Measurements from ENCODE around the gene ZFP2.
A peak's percentile ranks its signal among the peaks of the same experiment; 100 is the strongest.
"Not testable (repeated sequence)": the region's sequence is repeated elsewhere in the genome, so short reads cannot be mapped to it uniquely, and the experiment has no call there.

ZFP2 gene
- total RNA-seq: 2.0 to 2.9 reads per million in 2 donors

DNA sequence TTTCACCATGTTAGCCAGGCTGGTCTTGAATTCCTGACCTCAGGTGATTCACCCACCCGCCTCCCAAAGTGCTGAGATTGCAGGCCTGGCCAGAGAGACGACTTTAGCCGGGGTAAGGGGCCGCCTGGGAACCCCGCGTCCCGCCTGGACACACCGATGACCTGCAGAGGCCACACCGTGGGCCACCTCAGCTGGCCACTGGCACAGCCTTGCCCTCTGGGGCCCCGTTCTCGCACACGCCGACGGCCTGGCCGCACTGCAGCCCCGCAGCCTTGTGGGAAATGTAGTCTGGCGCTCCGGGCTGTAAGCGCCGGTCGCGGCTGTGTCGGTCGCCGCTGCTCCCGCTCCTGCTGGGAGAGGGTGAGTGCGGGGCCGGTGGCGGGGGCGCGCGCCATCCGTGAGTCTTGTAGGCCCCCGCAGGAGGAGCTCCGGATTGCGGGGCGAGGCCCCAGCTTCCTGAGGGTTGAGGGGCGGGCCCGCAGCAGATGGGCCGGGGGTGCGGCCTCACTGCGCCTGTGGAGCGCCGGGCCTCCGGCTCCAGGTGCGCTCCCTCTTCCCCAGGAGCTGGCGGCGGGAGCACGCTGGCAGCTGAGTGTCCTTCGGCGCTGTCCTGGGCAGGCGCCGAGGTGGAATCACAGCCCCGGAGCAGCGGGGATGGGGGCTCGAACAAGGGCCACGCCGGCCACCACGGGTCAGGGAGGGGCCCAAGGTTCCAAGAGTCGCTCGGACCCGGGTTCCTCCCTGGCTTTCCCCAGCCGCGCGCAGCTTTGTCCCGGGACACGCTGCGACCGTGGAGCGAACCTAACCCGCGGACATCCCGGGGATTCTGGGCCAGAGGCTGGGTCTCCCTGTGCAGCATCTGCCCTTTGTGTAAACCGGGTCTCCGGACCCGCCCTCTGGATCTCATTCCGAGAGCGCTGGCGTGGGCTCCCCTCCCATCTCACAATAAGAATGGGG lies at the start of gene ZFP2:
Gene ZFP2, plus strand, starts transcription at position 299 of the 957 bp plus-strand sequence. CDS start 35,401 bp downstream, outside the sequence.
- DNase-seq: no peak

DNA sequence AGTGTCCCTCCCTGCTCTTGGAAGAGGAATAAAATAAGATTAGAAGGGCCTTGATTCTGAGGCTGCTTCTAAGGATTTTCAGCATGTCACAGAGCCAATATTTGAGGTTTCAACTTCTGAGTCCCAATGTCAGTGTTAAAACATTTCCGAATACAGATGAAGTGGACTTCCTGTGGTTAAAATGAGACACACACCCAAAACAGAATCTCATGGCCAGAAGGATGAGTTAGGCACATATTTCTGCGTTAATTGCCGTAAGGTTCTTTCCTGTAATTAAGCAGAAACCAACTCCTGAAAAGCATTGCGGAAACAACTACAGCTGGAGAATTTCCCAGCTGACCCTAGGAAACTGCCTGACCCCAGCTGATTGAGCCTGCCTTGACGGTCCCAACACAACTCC lies 46.4 kb upstream of the ZFP2 start:
- DNase-seq: no peak

DNA sequence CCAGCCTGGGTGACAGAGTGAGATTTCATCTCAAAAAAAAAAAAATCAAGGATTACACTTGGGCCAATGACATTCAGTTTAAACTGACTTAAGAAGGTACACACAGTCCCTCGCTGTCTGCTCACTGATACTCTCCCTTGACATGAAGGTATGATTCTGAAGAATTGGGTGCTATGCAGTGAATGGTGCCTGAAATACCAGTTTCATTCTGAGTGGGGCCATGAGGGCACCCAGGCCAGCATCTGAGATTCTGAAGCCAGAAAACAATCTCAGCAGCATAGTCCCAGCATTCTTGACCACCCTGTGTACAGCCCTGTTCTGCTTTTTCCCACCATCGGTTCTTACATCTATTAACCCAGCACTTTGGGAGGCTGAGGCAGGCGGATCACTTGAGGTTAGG lies 43.8 kb upstream of the ZFP2 start:
- DNase-seq: no peak

DNA sequence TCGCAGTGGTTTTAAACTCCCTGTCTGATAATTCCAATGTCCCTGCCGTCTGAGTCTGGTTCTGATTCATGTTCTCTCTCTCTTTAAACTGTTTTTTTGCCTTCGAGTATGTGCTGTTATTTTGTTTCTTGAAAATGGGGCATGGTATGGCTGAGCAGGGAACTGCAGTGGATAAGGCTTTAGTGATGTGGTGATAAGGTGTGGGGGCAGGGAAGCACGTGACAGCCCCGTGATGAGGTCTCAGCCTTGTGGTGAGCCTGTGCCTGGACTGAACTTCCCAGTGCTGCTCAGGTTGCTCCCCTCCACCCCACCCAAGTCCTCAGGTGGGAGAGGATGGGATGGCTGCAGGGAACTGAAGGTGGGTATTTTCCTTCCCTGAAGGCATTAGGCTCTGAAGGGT lies 41.4 kb upstream of the ZFP2 start:
- DNase-seq: no peak

DNA sequence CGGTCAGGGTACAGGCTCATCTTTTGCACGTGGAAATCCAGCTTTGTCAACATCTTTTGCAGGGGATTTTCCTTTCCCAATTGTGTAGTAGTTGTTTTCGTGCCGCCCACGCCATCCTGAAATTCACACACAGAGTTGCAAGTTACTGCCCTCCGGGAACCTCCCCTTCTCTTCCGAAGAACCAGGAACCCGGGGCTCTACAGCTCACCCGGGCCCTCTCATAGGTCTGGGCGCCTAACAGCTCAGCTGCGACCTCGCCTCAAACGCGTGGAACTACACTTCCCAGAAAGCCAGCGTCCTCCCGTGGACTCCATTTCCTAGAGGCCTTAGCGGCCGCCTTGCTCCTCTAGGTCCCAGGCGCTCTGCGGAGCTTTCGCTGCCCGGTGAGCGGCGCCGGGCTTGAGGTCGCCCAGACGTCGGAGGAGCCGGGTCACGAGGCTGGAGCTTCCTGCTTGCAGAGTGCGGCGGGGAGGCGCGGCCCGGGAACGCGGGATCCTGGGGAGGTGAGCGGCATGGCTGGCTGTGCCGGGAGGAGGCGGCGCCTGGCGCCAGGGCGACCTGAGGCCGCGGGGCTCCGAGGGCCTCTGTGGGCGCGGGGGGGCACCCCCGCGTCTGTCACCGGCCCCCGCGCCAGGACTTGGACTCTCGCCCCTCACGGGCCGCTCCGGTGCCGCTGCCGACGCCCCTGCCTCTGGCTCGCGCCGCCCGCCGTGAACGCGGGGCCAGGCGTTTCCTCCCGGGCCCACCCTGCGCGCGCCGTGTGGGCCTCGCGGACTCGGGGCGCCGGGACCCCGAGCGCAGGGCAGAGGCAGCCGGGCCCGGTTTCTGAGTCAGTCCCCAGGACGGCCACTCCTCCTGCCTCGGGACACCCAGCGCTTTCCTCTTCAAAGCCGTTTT lies 35.8 kb upstream of the ZFP2 start, which contains the start of gene ZNF354B:
Gene ZNF354B, plus strand, starts transcription at position 329 of the 897 bp plus-strand sequence. CDS start 1,095 bp downstream, outside the sequence.
- DNase-seq: peak; percentile 64

DNA sequence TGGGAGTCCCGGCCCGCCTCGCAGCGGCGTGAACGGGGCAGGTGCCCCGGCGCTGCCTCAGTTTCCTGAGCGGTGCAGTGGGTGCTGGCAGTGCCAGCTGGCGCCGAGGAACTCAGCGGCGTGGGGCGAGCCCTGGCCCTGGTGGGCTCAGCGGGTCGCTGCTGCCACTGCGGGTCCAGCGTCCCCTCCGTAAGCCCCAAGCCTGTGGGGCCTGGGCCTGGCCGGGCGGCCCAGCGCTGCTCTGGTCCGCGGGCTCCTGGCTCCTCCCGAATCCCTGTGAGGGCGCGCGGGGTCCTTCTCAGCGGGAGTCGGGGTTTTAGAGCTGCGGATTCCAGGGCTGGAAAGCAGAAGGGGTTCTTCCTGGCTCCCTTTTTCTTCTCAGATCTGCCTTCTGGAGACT lies 35.1 kb upstream of the ZFP2 start:
- not testable (repeated sequence) for DNase-seq

DNA sequence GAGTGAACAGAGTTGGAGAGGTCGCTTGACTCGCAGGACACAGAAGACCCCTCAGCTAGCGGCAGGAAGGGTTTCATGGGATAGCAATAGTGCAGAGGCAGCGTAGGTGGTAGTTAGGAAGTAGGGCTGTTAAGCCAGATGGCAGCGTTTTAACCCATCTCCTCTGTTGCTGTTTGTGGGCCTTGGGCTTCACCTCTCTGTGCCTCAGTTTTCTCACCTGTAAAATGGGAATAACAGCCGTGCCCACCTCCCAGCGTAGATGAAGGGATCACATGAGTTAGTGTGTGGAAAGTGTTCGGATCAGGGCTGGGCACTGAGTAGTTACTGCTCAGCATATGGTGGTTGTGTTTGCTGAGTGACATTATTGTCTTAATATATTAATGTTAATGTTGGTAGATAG lies 34.1 kb upstream of the ZFP2 start:
- no peak for DNase-seq

DNA sequence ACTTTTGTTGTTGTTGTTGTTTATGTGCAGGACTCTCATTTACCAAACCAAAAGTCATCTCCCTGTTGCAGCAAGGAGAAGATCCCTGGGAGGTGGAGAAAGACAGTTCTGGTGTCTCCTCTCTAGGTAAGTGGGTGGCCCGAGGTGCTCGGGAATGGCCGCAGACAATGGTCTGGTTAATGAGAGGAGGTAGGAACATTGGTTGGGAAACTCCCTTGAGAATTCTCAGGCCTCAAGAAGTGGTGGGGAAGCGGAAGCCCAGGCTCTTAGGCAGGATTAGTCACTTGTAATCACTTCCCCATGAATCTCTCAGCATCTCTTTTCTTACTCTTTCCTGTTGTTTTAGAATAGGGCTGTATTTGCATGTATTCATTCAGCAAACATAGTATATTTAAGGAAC lies 28.8 kb upstream of the ZFP2 start:
- no peak for DNase-seq

DNA sequence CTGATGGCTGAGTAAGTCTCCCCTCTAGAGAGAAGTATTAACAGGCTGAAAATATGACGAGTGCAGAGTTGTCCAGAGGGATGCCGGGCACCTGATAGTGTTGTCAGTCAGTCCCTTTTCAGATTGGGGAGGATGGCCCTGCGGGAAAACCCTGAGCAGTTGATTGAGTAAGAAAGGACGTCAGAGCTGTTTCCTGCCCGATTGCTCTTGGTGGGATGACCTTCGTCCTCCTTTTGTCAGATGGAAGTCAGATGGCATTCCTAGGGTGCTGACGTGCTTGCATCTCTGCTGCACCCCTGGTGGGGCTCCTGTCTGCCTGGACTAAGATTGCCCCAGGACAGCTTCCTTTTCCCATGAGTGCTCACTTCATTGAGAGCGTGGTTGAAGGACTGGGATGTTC lies 26.1 kb upstream of the ZFP2 start:
- no peak for DNase-seq

DNA sequence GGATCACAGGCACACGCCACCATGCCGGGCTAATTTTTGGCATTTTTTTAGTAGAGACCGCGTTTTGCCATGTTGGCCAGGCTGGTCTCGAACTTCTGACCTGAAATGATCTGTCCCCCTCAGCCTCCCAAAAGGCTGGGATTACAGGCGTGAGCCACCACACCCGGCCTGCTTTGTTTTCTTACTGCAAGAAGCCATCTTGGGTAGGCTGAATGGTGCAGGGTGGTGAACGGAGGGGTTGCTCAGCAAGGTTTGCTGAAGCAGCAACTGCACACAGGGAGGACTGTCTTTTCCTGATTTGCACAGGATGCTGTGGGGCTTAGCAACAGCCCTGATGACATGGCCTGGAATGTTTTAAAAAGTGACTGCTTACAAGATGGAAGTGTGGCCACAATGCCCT lies 25.3 kb upstream of the ZFP2 start:
- DNase-seq: no peak

DNA sequence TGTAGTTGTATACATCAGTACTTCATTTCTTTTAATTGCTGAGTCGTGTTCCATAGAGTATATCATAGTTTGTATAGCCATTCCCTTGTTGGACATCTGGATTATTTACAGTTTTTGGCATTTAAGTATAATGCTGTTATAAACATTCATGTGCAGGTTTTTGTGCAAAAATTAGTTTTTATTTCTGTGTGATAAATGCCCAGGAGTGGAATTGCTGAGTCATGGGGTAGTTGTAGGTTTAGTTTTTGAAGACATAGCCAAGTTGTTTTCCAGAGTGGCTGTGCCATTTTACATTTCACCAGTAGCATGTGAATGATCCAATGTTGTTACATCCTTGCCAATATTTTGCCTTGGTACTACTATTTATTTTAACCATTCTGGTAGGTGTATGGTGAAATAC lies 23.4 kb upstream of the ZFP2 start:
- no peak for DNase-seq

DNA sequence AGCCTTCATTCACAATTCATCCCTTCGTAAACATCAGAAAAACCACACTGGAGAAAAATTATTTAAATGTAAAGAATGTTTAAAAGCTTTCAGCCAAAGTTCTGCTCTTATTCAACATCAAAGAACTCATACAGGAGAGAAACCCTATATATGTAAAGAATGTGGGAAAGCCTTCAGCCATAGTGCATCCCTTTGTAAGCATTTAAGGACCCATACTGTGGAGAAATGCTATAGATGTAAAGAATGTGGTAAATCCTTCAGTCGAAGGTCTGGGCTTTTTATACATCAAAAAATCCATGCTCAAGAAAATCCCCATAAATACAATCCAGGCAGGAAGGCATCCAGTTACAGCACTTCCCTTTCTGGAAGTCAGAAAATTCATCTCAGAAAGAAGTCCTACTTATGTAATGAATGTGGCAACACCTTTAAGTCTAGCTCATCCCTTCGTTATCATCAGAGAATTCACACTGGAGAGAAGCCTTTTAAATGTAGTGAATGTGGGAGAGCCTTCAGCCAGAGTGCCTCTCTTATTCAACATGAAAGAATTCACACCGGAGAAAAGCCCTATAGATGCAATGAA lies 12.5 kb upstream of the ZFP2 start:
- DNase-seq: not testable (repeated sequence)

DNA sequence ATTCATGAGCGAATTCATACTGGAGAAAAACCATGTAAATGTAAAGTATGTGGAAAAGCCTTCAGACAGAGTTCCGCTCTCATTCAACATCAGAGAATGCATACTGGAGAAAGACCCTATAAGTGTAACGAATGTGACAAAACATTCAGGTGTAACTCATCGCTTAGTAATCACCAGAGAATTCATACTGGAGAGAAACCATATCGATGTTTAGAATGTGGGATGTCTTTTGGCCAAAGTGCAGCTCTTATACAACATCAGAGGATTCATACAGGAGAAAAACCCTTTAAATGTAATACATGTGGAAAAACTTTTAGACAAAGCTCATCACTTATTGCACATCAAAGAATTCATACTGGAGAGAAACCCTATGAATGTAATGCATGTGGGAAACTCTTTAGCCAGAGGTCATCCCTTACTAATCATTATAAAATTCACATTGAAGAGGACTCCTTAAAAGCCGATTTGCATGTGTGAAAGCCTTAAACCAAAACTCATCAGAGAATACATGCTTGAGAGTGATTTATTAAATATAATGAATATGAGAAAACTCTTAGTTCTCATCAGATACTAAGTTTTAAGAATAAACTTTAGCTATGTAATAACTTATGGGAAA lies 11.8 kb upstream of the ZFP2 start:
- no peak for DNase-seq

DNA sequence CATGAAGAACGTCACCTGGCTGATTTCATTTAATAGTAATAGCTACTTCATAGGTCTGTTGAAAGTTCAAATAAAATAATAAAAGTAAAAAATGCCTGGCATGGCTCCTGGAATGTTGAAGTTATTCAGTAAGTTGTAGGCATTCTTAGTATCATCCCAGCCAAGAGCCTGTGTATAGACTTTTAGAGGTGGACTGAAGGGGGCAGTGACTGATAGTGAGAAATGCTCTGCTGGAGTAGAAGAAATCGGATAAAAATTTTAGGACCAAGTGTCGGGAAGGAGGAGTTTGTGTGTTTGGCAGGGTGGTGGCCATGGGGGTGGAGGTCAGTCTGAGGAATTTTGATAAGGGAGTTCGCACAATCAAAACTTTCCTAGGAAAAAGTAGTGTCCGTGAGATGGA lies 3.6 kb downstream of the ZFP2 start:
- no peak for DNase-seq

DNA sequence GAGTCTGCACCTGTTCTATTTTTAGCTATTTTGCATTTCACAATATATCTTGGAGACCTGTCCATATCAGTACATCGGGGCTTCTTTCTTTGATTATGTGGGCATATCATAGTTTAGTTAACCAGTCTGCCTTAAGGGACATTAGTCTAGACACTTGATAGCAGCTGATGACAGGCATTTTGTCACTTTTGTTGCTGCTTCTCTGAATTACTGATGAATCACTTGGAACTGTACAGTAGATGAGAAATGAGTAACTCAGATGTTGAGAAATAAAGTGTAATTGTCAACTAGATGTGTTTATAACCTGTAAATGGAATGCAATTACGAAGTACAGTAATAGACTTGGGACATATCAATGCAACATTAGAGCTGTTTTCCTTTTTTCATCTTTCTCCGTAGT lies 7.1 kb downstream of the ZFP2 start:
- DNase-seq: no peak

DNA sequence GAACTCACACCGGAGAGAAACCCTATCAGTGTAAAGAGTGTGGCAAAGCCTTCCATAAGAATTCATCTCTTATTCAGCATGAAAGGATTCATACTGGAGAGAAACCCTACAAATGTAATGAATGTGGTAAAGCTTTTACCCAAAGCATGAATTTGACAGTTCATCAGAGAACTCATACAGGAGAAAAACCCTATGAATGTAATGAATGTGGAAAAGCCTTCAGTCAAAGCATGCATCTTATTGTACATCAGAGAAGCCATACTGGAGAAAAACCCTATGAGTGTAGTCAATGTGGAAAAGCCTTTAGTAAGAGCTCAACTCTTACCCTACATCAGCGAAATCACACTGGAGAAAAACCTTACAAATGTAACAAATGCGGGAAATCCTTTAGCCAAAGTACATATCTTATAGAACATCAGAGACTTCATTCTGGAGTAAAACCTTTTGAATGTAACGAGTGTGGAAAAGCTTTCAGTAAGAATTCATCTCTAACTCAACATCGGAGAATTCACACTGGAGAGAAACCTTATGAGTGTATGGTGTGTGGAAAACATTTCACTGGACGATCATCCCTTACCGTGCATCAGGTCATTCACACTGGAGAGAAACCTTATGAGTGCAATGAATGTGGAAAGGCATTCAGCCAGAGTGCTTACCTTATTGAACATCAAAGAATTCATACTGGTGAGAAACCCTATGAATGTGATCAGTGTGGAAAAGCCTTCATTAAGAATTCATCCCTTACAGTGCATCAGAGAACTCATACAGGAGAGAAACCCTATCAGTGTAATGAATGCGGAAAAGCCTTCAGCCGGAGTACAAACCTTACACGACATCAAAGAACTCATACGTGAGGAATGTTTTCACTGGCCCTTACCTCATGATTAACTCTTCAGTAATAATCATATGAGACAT lies 36.4 kb downstream of the ZFP2 start:
- no peak for DNase-seq

DNA sequence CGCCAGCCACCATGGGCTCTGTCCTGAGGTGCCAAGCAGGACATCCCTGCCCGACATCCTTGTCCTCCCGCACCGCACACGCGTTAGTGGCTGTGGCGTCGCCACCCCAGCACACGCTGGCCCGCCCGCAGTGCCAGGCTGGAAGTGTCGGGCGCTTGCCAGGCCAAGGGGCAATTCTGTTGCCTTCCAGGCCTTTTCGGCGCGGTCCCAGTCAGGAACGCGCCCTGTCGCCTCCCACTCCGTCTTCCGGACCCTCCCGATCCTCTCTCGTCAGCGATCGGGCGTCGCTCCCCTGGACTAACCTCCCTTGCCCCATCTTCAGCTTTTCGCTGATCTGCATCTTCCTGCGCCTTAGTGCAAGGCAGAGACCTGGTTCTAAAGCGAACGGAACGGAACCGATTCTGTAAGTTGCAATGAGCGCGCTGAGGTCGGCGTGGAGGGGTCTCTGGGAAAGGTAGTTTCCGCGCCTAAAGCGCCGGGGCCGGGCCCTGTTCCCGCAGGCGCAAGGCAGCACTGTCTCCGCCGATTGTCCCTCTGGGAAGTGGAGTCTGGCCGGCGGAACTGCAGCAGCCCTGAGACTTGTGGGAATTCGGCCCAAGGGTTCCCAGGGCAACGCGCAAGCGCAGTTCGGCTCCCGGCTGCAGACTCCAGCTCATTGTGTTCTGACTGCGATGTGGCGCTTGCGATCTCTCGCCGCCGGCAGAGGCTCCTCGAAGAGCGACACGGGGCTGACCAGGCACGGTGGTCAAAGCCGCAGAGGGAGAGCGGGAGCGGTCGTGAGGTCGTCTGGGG lies 45.1 kb downstream of the ZFP2 start, which contains the start of gene ZNF454:
Gene ZNF454, plus strand, starts transcription at position 630 of the 792 bp plus-strand sequence. CDS start 1,594 bp downstream, outside the sequence.
- DNase-seq: no peak

DNA sequence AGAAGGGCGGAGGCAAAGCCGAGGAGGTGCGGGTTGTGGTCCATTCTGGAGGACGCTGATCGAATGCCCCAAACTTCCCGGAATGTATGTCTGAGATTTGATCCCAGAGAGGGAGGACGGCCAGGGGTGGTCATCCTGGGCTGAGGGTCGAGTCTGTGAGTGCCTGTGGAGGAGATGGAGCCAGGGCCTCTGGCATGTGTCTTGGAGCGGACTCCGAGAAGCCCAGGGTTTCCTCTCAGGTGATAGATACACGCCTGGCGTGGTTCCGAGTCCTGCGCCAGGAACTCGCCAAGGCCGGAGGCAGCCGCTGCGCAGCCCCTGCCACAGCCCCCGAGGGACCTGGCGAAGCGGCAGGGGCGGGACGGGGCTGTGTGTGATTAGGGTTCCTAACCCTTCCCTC lies 45.6 kb downstream of the ZFP2 start:
- DNase-seq: no peak

DNA sequence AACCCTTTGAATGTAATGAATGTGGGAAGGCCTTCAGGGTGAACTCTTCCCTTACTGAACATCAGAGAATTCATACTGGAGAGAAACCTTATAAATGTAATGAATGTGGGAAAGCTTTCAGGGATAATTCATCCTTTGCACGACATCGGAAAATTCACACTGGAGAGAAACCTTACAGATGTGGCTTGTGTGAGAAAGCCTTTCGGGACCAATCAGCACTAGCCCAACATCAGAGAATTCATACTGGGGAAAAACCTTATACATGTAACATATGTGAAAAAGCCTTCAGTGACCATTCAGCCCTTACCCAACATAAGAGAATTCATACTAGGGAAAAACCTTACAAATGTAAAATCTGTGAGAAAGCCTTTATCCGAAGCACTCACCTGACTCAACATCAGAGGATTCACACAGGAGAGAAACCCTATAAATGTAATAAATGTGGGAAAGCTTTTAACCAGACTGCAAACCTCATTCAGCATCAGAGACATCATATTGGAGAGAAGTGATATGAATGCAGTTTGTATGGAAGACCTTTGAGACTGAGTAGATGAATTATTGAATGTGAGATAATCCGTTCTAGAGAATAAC lies 69.8 kb downstream of the ZFP2 start:
- DNase-seq: no peak

DNA sequence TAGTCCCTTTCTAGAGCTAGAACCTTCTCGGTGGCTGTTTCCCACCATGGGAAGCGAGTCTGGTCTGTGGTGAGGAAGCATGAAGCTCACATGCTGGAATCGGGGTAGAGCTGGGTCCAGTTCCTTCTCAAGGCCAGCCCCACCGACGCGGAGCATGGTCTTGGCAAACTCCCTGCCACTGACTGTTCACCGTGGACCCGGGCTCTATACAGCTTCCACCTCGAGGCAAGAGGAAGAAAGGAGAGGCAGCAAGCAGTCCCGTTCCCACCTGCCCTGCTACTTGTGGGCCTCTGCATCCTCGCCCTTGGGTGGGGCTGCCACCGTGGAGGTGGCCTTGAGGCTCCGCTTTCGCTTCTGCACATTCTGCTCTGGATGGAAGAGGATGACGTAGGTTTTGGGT lies 85.7 kb downstream of the ZFP2 start:
- no peak for DNase-seq
